HG03280 (cell line): ENCODE results near the gene ZNRF3.
"Not testable (repeated sequence)": the region's sequence is repeated elsewhere in the genome, so short reads cannot be mapped to it uniquely, and the experiment has no call there.

Experiments used
- ATAC-seq: cut with Tn5 transposase; IDR thresholded peaks from one replicate; pipeline ENCODE4 v1.9.1; 2021; ENCODE audit warnings: mild to moderate bottlenecking, moderate library complexity; ENCODE audit not compliant: unreplicated experiment

Gene ZNRF3

GRCh38 chr22:29029202-29030000 lies 146.0 kb downstream of the ZNRF3 start:
- no peak for ATAC-seq

- no peak for ATAC-seq
Measured at GRCh38 chr22:29030016-29030617, 146.7 kb downstream of the ZNRF3 start.

GRCh38 chr22:29030618-29031226 lies 147.3 kb downstream of the ZNRF3 start:
- no peak for ATAC-seq

GRCh38 chr22:29031227-29032011 lies 148.0 kb downstream of the ZNRF3 start:
- no peak for ATAC-seq

GRCh38 chr22:29032014-29032475 lies 148.7 kb downstream of the ZNRF3 start:
- ATAC-seq = no peak

- ATAC-seq = no peak
Measured at GRCh38 chr22:29032584-29032983, 149.2 kb downstream of the ZNRF3 start.

- ATAC-seq = no peak
Measured at GRCh38 chr22:29037340-29037932, 154.1 kb downstream of the ZNRF3 start.

GRCh38 chr22:29039148-29039547 lies 155.8 kb downstream of the ZNRF3 start:
- no peak for ATAC-seq

- ATAC-seq = not testable (repeated sequence)
Measured at GRCh38 chr22:29039684-29040083, 156.3 kb downstream of the ZNRF3 start.

GRCh38 chr22:29040385-29041275 lies 157.3 kb downstream of the ZNRF3 start:
- ATAC-seq = no peak

GRCh38 chr22:29041408-29041807 lies 158.0 kb downstream of the ZNRF3 start:
- ATAC-seq = no peak

- no peak for ATAC-seq
Measured at GRCh38 chr22:29043906-29044575, 160.7 kb downstream of the ZNRF3 start.

- ATAC-seq = no peak
Measured at GRCh38 chr22:29044657-29045176, 161.3 kb downstream of the ZNRF3 start.

GRCh38 chr22:29048822-29049654 lies 165.7 kb downstream of the ZNRF3 start:
- no peak for ATAC-seq

GRCh38 chr22:29049655-29050263 lies 166.4 kb downstream of the ZNRF3 start:
- ATAC-seq = no peak

- no peak for ATAC-seq
Measured at GRCh38 chr22:29050457-29050856, 167.1 kb downstream of the ZNRF3 start.

- no peak for ATAC-seq
Measured at GRCh38 chr22:29053048-29053702, 169.8 kb downstream of the ZNRF3 start.
